Kidney epithelial cell (primary cell): ENCODE results near the gene TRPM5. TPM values are rescaled to one million over a fixed set of nuclear protein-coding genes. Genes with fewer than 3 reads are reported as not detected.

Source experiments
- DNase-seq: peaks from one replicate; pipeline ENCODE4 v3.0.0-alpha.2; 2010; ENCODE audit warnings: low read depth
- H3K27me3 ChIP-seq: 2 replicates; pipeline ENCODE4 v1.6.0; 2011; ENCODE audit warnings: low read length; ENCODE audit not compliant: control insufficient read depth, insufficient read depth
- H3K36me3 ChIP-seq: 2 replicates; pipeline ENCODE4 v1.5.1; 2011; ENCODE audit warnings: low read length; ENCODE audit not compliant: control insufficient read depth, insufficient read depth
- H3K4me3 ChIP-seq: 2 replicates; pipeline ENCODE4 v1.5.1; 2011; ENCODE audit warnings: low read depth, mild to moderate bottlenecking, control low read depth, low read length
- total RNA-seq: library from RNA; depleted of rRNA; stranded (reverse); fragments of >200 nt; gene quantifications from 2 replicates; pipeline ENCODE4 v1.2.3, GENCODE V29; 2015
- TF ChIP-seq, protein P1 (sequence below): IDR thresholded peaks from 2 replicates; pipeline ENCODE4 v1.5.1; 2011; ENCODE audit warnings: mild to moderate bottlenecking, moderate library complexity, low read length, control low read depth, inconsistent platforms; ENCODE audit not compliant: insufficient read depth, poor library complexity, severe bottlenecking

TRPM5 gene
- total RNA-seq, 1 donor from 2014 or later, result not detected

DNA sequence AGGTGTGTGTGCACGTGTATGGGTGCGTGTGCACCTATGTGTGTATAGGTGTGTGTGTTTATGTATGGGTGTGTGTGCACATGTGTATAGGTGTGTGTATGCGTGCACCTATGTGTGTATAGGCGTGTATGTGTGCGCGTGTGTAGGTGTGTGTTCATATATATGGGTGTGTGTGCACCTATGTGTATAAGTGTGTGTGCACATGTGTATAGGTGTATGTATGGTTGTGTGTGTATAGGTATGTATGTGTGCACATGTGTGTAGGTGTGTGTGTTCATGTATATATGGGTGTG, 27.4 kb upstream of the TRPM5 start:
- no peaks in the 10 kb centered on the region for H3K36me3 ChIP-seq
- H3K4me3 ChIP-seq, result no peak overlapping the region
- TF ChIP-seq, protein P1, sequence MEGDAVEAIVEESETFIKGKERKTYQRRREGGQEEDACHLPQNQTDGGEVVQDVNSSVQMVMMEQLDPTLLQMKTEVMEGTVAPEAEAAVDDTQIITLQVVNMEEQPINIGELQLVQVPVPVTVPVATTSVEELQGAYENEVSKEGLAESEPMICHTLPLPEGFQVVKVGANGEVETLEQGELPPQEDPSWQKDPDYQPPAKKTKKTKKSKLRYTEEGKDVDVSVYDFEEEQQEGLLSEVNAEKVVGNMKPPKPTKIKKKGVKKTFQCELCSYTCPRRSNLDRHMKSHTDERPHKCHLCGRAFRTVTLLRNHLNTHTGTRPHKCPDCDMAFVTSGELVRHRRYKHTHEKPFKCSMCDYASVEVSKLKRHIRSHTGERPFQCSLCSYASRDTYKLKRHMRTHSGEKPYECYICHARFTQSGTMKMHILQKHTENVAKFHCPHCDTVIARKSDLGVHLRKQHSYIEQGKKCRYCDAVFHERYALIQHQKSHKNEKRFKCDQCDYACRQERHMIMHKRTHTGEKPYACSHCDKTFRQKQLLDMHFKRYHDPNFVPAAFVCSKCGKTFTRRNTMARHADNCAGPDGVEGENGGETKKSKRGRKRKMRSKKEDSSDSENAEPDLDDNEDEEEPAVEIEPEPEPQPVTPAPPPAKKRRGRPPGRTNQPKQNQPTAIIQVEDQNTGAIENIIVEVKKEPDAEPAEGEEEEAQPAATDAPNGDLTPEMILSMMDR, result no peak
- DNase-seq, result no peak
- no peaks in the 10 kb centered on the region for H3K27me3 ChIP-seq

DNA sequence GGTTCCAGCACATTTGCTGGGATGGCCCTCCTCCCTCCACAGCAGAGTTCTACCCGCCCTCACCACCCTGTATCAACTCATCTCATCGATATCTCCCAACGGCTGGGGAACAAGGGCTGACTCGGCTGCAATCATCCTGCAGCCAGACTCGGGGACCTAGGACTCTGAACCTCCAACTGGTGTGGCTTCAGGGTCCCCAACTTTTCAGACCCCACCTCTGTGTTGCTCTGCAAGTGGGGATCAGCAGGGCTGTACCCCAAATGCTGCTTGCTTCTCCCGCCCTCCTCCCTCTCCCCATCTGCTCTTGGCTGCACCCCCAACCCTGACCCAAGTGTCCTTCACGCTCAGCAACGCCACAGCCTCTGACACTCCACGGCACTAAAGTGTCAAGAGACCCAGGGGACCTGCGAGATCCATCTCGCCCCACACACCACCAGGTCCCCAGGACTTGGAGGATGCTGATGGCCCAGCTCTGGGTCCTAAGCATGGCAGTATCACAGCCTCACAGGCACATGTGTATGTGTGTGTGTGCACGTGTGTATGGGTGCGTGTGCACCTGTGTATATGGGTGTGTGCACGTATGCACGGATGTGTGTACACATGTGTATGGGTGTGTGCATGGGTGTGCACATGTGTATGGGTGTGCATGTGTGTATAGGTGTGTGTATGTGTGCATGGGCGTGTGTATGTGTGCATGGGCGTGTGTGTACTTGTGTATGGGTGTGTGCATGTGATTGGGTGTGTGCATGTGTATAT, 26.9 kb upstream of the TRPM5 start:
- Histone ChIP-seq H3K36me3 (no peaks in the 10 kb centered on the region), H3K4me3 (no peak overlapping the region), H3K27me3 (no peaks in the 10 kb centered on the region)
- no peak for DNase-seq
- TF ChIP-seq, protein P1, result no peak

DNA sequence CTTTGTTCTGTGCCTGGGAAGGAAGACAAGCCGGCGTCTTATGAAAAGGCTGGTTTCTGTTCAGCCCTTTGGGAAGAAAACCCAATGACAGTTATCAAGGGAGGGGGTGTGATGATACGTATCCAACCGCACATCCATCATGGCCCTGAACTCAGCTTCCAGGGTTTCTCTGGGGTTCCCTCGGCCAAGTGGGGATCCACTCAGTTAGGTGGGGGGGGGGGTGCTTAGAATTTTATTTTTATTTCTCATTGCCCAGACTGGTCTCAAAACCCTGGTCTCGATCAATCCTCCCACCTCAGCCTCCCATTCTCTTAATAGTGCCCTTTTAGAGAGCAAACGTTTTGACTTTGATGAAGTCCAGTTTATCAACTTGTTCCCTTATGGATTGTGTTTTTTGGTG, 26.2 kb upstream of the TRPM5 start:
- Histone ChIP-seq H3K27me3 (no peaks in the 10 kb centered on the region), H3K4me3 (no peak overlapping the region), H3K36me3 (no peaks in the 10 kb centered on the region)
- no peak for DNase-seq
- TF ChIP-seq, protein P1, result no peak

DNA sequence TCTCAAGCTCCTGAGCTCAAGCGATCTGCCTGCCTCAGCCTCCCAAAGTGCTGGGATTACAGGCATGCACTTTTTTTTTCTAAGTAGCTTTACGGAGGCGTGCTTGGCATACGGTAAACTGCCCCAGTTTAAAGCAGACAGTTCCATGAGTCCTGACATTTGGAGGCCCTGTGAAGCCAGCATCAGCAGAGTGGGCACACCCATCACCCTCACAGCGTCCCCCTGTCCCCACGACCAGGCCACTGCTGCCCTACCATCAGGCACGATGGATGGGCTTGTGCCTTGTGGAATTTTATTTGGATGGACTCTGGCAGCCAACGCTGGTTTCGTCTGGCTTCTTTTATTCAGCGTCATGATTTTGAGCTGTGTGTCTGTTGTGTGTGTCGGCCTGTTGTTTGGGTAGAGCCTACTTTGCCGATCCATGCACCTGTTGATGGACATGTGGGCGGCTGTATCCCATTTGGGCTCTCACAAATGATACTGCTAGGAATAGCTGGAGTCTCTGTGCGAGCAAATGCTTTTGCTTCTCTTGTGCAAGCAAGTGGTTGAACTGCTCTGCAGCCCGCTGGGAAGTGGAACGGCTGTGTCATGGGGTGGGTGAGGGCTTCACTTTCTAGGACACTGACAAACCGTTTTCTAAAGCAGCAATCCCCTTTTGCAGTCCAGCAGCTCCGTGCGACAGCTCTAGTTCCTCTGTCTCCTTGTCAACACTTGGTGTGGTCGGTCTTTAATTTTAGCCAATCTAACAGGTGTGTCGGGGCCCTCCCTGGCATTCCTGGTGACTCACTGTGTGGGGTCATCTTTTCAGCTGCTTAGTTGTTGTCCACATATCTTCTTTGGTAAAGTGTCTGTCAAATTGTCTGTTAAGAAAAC, 24.3 kb upstream of the TRPM5 start:
- H3K4me3 ChIP-seq, result no peak overlapping the region
- TF ChIP-seq, protein P1, result no peak
- no peak for DNase-seq

DNA sequence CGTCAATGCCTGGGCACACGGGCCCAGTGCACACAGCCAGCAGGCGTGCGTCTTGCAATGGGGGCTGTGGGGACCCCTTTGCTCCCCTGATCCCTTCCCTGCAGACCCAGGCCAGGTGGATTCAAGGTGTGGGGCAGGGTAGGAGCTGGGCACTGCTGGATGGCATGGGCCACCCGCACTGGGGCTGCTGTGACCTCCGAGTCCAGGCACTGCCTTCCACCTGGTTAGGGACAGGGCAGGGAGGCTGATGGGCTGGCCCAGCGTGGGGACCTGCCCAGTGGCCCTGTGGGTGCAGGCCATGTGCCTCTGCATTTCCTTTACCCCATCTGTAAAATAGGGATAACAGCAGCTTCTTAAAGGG, 23.4 kb upstream of the TRPM5 start:
- no peaks in the 10 kb centered on the region for H3K36me3 ChIP-seq
- TF ChIP-seq, protein P1, result no peak
- no peak overlapping the region for H3K4me3 ChIP-seq
- no peaks in the 10 kb centered on the region for H3K27me3 ChIP-seq
- DNase-seq, result no peak

More for the DNA sequence above, 24.3 kb upstream of the TRPM5 start:
- no peaks in the 10 kb centered on the region for H3K27me3 ChIP-seq
- no peaks in the 10 kb centered on the region for H3K36me3 ChIP-seq
